Measurements from ENCODE around the gene DAPP1. TPM values are rescaled to one million over a fixed set of nuclear protein-coding genes. Genes with fewer than 3 reads are reported as not detected.

The DAPP1 gene
- total and polyA plus RNA-seq, 2 of the 8 experiments (the other 6 are each of a cell fraction or from before 2014, with no cell fraction given): not detected

DNA sequence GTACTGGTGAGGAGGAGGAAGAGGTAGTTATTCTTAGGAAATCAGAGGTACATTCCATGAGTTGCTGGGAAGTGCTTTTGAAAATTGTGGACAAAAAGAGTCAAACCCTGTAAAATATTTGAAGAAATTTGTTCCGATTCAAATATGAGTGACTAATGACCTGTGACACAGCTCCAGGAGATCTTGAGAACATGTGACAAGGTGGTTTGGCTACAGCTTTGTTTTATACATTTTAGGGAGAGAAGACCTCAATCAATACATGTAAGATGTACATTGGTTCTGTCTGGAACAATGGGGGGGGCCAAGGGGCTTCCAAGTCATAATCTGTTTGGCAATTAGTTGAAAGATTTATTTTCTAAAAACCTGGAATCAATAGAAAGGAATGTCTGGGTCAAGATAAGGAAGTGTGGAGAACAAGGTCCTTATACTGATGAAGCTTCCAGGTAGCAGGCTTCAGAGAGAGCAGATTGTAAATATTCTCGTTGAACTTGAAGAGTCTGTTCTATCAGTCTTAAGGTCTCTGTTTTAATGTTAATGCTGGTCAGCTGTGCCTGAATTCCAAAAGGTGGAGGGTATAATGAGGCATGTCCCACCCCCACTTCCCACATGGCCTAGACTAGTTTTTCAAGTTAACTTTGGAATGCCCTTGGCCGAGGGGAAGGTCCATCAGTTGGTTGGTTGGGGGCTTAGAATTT lies 15.5 kb upstream of the DAPP1 start:
- H3K18ac ChIP-seq (ENCODE audit: extremely low read depth, low read length): no peak overlapping the region
- no peaks in the 10 kb centered on the region for H4K20me1 ChIP-seq (replicated peaks in 1 of 2; ENCODE audit: control insufficient read depth in 1 of 2, insufficient read depth in 2 of 2, low read length in 2 of 2)
- H3K9ac ChIP-seq (replicated peaks in 1 of 4; ENCODE audit: extremely low read depth in 1 of 4, low read depth in 3 of 4, low read length in 3 of 4): no peak overlapping the region
- H3K4ac ChIP-seq (replicated peaks; ENCODE audit: insufficient read length, low read depth, low read length): no peak overlapping the region
- no peak overlapping the region for H3K27ac ChIP-seq (ENCODE audit: low read depth, low read length)
- H3K56ac ChIP-seq (replicated peaks; ENCODE audit: insufficient read length, low read depth, low read length): no peak overlapping the region
- H2AK5ac ChIP-seq (ENCODE audit: low read depth, low read length): no peak overlapping the region
- H4K8ac ChIP-seq (ENCODE audit: extremely low read depth, insufficient read depth, low read length): no peak overlapping the region
- POLR2A ChIA-PET (ENCODE audit: partially characterized antibody): no interaction called here
- no peaks in the 10 kb centered on the region for H3K79me1 ChIP-seq (ENCODE audit: low read depth, low read length)
- no peak overlapping the region for H3K4me3 ChIP-seq (ENCODE audit: extremely low read depth in 1 of 4, insufficient read depth in 2 of 4, low read depth in 3 of 4, low read length in 4 of 4)
- no peak overlapping the region for H2BK12ac ChIP-seq (ENCODE audit: low read depth, low read length)
- no peak overlapping the region for H2BK5ac ChIP-seq (ENCODE audit: low read depth, low read length)
- no peak for FAIRE-seq
- H4K91ac ChIP-seq (replicated peaks; ENCODE audit: insufficient read length, low read length): no peak overlapping the region
- H3K4me1 ChIP-seq (replicated peaks in 1 of 4; ENCODE audit: control insufficient read depth in 3 of 4, insufficient read depth in 4 of 4, low read length in 3 of 4): 0 out of 7 replicates have a peak, but pooled peaks cover 0 to 3% (median 0%) of the 10 kb centered on the region in 4 experiments
- H3K23me2 ChIP-seq (ENCODE audit: low read depth, low read length): no peaks in the 10 kb centered on the region
- CTCF ChIA-PET (ENCODE audit: partially characterized antibody): interaction anchor here (2.3 kb wide), 1 partner anchor 11 kb away, joined by 5 read pairs; no protein-coding TSS in a partner anchor
- no peak overlapping the region for H2BK20ac ChIP-seq (ENCODE audit: low read length)
- no peak overlapping the region for H2BK120ac ChIP-seq (replicated peaks; ENCODE audit: low read depth, low read length)
- DNase-seq (ENCODE audit: low read depth in 1 of 2, low spot score in 2 of 2): no peak
- H3K14ac ChIP-seq (ENCODE audit: insufficient read length): no peak overlapping the region
- H3K23ac ChIP-seq (ENCODE audit: insufficient read length): no peak overlapping the region
- H4K5ac ChIP-seq (ENCODE audit: insufficient read length, low read depth, low read length): no peak overlapping the region
- no peaks in the 10 kb centered on the region for H3K79me2 ChIP-seq (ENCODE audit: control insufficient read depth in 1 of 2, insufficient read depth in 2 of 2, low read length in 2 of 2)
- no peak for TF ChIP-seq EP300 (IDR thresholded peaks at IDR 0.05; ENCODE audit: borderline replicate concordance in 1 of 2, low read depth in 2 of 2, low read length in 2 of 2)
- no peak for TF ChIP-seq SIN3A (conservative IDR thresholded peaks at IDR 0.05 in 1 of 2, IDR thresholded peaks at IDR 0.05 in 1 of 2; ENCODE audit: low read depth in 1 of 2, low read length in 2 of 2)
- no peak for TF ChIP-seq NANOG (IDR thresholded peaks at IDR 0.05; ENCODE audit: insufficient read depth, low read depth, low read length, poor library complexity, severe bottlenecking)
- TF ChIP-seq RAD21 (IDR thresholded peaks at IDR 0.05 in 1 of 2, conservative IDR thresholded peaks at IDR 0.05 in 1 of 2; ENCODE audit: low read depth in 2 of 2, low read length in 2 of 2): no peak
- TF ChIP-seq SIX5 (IDR thresholded peaks at IDR 0.05; ENCODE audit: low read depth, low read length): no peak
- TF ChIP-seq SIRT6 (IDR thresholded peaks at IDR 0.05; ENCODE audit: low read length): no peak
- no peak for TF ChIP-seq SP1 (IDR thresholded peaks at IDR 0.05; ENCODE audit: low read depth, low read length)
- no peak for TF ChIP-seq POLR2AphosphoS5 (IDR thresholded peaks at IDR 0.05; ENCODE audit: low read depth, low read length)
- TF ChIP-seq KDM5A (IDR thresholded peaks at IDR 0.05; ENCODE audit: low read length): no peak
- no peak for TF ChIP-seq POU5F1 (IDR thresholded peaks at IDR 0.05; ENCODE audit: low read depth, low read length)
- no peak for TF ChIP-seq GTF2F1 (IDR thresholded peaks at IDR 0.05; ENCODE audit: borderline replicate concordance, low read depth, low read length)
- H3K36me3 ChIP-seq (ENCODE audit: control insufficient read depth in 2 of 4, insufficient read depth in 4 of 4, low read length in 3 of 4): no peaks in the 10 kb centered on the region
- H2BK15ac ChIP-seq (ENCODE audit: low read length): no peak overlapping the region
- no peak overlapping the region for H3K4me2 ChIP-seq (ENCODE audit: insufficient read depth in 1 of 2, low read depth in 2 of 2, low read length in 2 of 2)
- no peak overlapping the region for H2AFZ ChIP-seq (ENCODE audit: low read length)
- H3K9me3 ChIP-seq (ENCODE audit: insufficient read depth in 2 of 2, low read depth in 1 of 2, low read length in 1 of 2): peaks cover 14 to 15% of the 10 kb centered on the region in 2 experiments
- no peaks in the 10 kb centered on the region for H3K27me3 ChIP-seq (replicated peaks in 1 of 4; ENCODE audit: control insufficient read depth in 3 of 4, extremely low read depth in 1 of 4, insufficient read depth in 3 of 4, low read length in 3 of 4)
- 91% methylated on average over 3 of the region's 3 CpGs; no CpG with 5 or more reads in 1 of the 2 experiments for WGBS, 2 experiments (ENCODE audit: extremely low coverage in 1 of 2, insufficient coverage in 1 of 2, insufficient read length in 1 of 2, insufficient replicate concordance in 2 of 2, low coverage in 1 of 2, low lambda C conversion rate in 2 of 2, missing lambda C conversion rate in 1 of 2)

Measured in H1 (cell line).